ENCODE results near the gene CCL4L2.
"Not testable (repeated sequence)": the region's sequence is repeated elsewhere in the genome, so short reads cannot be mapped to it uniquely, and the experiment has no call there.

CCL4L2 gene

GRCh38 chr17:36220737-36221580 lies 10.1 kb downstream of the CCL4L2 start:
- DNase-seq: not testable (repeated sequence)

- not testable (repeated sequence) for DNase-seq
These were observed 10.8 kb downstream of the CCL4L2 start for GRCh38 chr17:36221581-36222100.

GRCh38 chr17:36222967-36223366 lies 12.1 kb downstream of the CCL4L2 start:
- not testable (repeated sequence) for DNase-seq

- DNase-seq: not testable (repeated sequence)
These were observed 18.8 kb downstream of the CCL4L2 start for GRCh38 chr17:36229644-36230043.

- not testable (repeated sequence) for DNase-seq
These were observed 31.2 kb downstream of the CCL4L2 start for GRCh38 chr17:36242046-36242445.

All from hypothalamus (tissue), 51 donors.